HG02610 (cell line): Measurements from ENCODE around the gene SPEG.
A peak's percentile ranks its signal among the peaks of the same experiment; 100 is the strongest.
"Not testable (repeated sequence)": the region's sequence is repeated elsewhere in the genome, so short reads cannot be mapped to it uniquely, and the experiment has no call there.

ENCODE experiments used
- ATAC-seq: cut with Tn5 transposase; IDR thresholded peaks from one replicate; pipeline ENCODE4 v1.9.1; 2021; ENCODE audit warnings: mild to moderate bottlenecking, moderate library complexity; ENCODE audit not compliant: unreplicated experiment

SPEG gene

DNA sequence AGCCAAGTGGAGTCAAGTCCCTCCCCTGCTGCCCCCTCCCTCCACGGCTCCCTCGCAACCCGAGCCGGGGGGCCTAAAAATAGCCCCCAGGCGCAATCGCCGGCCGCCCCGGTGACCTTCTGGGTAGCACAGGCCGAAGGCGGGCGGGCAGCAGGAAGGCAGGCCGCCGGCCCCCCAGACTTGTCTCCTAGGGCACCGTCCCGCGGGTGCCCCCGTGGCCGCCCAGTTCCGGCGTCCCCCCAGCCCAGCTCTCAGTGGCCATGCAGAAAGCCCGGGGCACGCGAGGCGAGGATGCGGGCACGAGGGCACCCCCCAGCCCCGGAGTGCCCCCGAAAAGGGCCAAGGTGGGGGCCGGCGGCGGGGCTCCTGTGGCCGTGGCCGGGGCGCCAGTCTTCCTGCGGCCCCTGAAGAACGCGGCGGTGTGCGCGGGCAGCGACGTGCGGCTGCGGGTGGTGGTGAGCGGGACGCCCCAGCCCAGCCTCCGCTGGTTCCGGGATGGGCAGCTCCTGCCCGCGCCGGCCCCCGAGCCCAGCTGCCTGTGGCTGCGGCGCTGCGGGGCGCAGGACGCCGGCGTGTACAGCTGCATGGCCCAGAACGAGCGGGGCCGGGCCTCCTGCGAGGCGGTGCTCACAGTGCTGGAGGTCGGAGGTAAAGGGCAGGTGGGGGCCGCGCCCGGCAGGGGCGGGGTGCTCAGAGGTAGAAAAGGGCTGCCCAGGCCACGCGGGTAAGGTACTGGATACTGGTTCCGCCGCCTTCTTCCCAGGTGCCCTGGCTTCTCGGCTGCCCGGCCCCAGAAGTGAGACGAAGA, at the start of gene SPEG:
Gene SPEG (plus strand): TSS at position 126 of the 808 bp plus-strand sequence. CDS start 135 bp downstream, at position 261.
- no peak for ATAC-seq

DNA sequence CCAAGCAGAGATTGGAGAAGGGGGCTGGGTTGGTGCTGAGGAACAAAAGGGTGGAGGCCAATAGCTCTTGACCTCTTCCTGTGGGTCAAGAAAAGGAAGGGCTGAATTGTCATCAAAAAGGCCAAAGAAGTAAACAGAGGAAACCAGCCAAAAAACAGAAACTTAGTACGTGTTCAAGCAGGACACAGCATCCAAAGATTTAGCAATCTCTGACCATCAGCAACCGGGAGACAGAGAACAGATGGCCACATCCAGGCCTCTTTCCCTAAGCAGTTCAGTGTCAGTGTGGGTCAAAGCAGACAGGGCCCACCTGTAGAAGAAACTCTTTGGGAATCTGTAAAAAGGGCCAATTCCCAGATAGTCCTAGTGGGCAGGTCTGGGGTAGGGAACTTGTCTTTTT, 49.8 kb upstream of the SPEG start:
- ATAC-seq: no peak

DNA sequence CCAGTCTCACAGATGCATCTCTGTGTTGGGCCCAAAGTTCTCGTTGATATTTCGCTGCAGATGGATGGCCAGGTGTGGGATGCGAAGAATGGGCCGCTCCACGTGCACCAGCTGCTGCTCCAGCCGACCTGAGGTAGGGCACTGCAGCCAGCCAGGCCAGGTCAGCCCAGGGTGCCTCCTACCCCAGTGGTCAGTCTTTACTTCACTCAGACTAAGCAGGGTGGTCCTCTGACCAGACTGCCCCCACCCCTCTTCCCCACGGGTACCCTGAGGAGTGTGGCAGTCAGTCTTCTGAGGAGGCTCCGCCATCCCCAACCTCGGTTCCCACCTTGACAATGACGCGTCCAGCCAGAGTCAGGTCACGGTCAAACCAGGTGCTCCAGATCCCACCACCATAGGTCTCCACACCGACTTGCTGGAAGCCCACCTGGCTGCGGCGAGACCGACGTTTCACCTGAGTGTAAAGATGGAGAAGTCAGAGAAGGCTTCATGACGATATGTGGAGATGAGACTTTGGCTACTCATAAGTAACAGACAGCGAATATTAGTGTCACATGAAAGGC, 48.6 kb upstream of the SPEG start:
- no peak for ATAC-seq

DNA sequence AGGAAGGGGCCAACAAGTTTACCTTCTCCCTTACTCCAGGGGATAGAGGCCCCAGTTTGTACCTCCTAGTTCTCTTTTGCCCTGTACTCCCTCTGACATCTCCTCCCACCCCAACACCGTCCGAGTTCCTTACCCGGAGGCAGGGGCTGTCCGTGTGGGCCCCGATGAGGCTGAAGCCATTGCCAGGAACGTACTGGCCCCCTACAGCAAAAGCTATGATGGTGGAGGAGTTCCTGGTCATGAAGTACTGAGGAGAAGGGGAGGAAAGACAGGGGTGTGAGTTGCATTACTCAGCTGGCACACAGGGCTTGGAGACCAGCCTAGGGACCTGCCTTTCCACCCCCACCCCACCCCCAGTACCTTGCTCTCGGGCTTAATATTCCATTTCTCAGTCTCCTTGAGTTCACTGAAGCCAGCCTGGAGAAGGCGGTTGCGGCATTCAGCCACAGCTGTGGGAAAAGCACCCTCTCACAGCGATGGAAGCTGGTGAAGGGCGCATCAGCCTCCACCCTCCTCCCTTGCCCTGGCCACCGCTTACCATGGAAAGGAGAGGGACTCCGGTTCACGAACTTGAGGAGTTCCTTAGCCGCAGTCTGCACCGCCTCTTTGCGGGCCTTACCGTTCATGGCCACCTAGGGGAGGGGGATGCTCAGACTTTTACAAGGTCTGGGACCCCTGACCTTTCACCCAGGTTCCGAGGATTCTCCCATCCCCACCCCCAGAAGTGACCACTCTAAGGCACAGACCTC, 47.9 kb upstream of the SPEG start:
- ATAC-seq: no peak

DNA sequence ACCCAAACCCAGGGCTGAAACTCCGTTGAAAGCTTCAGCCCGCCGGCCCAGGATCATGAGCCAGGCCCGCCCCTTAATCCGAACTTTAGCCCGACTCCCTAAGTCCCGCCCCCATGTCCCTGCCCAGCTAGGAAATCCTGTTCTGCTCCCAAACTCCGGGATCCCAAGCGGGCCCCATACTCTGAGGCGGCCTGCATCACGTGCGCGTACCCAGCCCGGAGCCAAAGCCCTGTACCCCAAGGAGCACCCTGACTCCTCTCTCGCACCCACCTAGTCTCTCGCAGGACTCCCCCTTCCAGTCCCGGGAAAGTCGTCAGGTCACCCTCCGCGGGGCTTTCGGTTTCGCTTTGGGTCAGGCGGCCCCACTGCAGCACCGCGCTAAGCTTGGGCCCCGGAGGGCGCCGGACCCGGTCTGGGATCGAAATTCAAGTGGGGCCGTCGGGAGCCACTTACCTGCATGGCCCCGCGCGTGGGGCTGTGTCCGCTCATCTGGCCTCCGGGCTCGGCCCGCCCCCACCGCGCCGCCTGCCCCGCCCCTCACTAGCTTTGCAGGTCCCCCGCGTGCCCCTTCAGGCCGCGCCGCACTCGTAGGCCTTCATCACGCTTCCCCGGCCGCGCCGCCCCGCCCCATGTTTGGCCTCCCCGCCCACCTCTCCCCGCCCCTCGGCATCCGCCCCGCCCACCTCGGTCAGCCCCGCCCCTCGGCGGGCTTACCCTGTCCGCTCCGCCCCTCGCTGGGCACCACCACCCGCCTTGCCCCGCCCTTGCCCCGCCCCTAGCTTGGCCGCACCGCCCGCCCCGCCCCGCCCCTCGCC, 47.1 kb upstream of the SPEG start, which contains the start of gene DNPEP:
Gene DNPEP (minus strand): TSS at position 607 of the 815 bp plus-strand sequence. CDS start 118 bp downstream, at position 489.
- peak; percentile 57 for ATAC-seq

DNA sequence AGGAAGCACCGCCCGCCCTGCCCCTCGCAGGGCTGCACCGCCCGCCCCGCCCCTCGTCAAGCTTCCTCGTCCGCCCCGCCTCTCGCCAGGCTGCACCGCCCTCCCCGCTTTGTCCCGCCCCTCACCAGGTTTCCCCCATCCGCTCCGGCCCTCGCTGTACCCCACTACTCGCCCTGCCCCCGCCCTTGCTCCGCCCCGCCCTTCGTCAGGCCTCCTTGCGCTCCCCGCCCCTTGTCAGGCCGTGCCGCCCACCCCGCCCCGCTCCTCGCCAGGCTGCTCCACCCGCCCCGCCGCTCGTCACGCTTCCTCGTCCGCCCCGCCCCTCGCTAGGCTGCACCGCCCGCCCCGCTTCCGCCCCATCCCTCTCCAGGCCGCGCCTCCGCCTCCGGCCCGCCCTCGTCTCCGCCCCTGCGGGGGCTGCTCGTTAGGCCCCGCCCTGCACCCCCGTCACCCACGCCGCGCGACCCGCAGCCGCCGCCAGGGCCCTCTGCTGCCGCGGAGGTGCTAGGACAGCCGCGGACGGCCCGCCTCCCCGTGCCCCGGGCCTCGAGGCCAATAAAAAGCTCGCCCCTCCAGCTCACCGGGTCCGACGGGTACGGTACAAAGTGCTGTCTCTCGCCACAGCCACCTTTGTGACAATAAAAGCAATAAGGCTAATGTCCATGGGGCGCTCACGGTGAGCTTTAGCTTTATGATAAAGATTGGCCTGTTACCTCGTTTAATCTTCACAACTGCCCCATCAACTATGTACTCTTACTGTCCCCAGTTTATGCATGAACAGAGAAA, 46.3 kb upstream of the SPEG start:
- peak; percentile 86 for ATAC-seq

DNA sequence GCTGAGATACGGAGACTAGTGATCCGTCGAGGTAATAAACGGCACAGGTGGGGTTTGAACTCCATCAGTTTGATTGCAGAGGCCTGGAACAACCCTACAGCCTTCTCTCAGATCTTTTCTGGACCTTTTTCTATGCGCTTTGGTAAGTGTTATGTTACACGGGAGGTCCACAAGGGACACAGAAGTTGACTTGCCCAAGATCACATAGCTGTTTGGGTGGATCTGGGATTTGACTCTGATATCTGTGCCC, 45.8 kb upstream of the SPEG start:
- no peak for ATAC-seq

DNA sequence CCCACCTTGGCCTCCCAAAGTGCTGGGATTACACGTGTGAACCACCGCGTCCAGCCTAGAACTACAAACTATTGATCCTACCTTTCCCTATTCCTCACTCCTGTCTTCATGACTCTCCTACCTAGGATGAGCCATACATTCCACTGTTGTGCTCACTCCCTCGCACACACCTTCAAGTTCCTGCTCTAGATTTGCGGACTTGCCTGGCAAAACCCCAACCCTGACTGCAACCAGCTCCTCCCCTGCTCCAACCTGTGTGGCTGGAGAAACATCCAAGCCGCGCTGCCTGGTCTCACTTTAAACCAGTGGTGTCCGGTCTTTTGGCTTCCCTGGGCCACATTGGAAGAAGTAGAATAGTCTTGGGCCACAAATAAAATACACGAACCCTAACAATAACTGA, 41.9 kb upstream of the SPEG start:
- no peak for ATAC-seq

DNA sequence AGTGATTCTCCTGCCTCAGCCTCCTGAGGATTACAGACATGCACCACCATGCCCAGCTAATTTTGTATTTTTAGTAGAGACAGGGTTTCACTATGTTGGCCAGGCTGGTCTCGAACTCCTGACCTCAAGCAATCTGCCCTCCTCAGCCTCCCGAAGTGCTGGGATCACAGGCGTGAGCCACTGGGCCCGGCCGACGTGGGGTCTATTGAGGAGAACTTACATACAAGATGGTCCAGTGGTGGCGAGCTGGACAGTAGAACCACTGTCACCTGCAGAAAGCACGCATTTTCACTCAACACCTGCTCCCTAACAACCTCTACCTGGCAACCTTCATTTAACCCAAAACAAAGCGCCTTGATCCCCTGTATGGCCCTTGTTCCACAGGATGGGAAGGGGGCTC, 39.6 kb upstream of the SPEG start:
- not testable (repeated sequence) for ATAC-seq

DNA sequence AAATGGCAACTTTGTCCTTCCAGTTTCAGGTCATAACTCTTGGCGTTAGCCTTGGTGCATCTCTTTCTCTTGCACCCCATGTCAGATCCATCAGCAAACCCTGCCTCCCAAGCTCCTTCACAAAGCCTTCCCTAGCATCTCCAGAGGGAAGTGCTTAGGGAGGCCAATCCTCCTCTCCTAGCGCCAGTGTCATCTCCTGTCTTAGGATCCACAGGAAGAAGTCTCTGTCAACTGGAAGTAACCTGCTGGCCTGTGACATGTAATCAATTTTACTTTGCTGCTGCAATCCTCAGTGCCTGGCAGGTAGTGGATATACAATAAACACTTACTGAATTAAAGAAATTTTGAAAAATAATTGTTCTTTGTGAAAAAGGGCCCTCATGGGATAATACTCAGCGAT, 39.0 kb upstream of the SPEG start:
- ATAC-seq: no peak

DNA sequence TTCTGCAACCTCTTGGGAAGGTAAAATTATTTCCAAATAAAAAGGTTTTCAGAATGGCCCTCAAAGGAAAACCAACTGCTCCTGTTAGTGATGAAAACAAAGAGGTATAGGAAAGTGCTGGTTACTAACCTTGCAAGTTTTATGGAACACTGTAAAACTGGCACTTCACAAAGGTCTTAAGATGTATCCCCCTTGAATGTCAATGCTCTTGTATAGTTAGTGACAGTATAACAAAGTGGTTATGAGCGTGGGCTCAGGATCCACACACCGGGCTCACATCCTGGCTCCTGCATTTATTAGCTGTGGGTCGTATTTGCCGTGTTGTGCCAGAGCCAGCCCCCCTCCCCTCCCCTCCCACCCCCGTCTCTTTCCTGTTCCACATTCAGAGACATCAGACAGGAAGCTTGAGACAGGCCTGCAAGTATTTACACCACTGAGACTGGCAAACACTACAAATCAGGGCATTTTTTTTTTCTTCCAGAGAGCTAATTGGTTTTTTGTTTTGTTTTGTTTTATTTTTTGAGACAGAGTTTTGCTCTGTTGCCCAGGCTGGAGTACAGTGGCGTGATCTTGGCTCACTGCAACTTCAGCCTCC, 37.7 kb upstream of the SPEG start:
- no peak for ATAC-seq

DNA sequence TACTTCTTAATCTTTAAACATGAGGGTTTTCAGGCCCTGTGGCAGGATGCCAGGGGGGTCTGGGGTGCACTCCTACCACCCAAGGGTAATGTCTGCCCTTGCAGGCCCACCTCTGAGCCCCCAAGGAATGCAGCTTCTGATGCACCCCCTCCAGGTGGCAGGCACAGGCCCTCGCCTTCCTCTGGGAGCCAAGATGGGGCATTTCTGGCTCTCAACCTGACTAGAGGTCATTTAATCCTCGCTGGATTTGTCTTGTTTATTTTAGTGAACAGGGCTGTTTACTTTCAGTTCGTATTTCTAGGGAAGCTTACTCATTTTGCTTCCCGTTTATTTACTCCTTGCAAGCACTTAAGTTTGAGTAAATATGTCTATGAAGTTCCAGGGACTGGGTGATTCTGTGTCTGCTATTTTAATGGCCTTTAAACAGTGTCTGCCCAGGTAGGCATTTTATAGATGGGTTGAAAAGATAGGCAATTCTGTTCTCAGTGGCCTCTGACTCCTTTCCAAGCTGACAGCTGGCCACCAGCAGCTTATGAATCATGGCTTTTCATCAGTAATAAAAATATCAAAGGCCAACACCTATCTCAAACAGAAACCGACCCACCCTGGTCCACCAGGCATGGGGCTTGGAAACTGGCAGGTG, 35.8 kb upstream of the SPEG start:
- no peak for ATAC-seq

DNA sequence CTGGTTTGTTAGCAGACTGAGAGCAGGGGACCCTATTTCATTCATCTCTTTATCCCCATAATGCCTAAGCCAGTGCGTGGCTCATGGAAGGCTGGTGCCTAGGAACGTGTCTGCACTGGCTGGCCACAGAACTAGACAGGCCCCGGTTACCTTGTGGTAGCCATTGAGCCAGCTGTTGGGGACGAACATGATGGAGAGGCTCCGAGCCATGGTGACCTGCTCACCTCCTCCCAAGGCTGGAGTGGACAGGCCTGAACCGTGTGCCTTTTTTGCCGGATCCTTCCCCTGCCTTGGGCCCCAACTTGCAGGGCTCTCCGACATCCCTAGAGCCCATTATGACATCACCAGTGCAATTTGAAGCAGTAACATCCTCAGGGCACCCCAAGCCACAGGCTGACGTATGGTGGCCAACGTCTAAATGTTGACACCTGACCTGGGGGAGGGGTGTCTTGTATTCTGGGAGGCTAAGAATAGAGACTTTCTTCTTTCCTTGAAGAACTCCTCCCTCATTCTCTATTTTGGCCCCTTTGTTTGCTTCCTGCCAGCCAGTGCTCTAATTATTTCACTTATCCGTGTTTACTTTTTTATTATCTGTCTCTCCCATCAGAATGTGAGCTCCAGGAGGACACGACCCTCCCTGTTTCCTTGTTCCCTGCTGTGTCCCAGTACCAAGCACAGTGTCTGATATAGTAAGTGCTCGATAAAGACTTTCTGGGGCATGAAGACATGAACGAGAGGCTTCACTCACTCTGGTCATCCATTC, 34.7 kb upstream of the SPEG start:
- ATAC-seq: no peak

DNA sequence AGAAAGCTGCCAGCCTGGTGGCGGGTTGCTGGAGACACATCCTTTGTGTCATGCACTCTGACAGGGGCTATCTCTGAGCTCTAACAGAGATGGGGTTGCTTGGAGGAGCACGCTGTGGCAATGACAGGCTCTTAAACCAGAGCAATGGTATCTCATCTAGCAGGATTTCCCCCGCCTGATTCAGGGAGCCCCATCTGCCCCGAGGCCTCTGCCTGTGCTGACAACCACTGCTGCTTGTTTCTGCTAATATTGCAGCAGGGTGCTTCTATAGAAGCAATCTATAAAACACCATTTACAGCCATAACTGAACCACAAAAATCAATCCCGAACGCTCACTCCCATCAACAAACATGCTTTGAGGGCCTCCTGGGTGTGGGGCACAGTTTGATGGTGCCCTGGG, 34.1 kb upstream of the SPEG start:
- ATAC-seq: no peak

DNA sequence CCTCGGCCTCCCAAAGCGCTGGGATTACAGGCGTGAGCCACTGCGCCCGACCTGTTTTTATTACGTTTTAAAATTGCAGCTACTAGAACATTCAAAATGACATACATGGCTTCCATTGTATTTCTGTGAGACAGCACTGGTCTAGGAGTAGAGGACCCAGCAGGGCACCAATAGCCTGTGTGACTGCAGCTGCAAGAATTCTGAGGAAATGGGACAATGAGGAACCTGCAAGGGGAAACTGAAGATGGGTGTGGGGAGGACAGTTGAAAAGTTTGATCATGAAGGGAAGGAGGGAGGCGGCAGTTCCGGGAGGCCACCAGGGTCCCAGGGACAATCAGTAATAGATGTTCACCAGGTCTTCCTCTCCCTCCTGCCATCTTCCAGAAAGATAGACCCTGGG, 33.0 kb upstream of the SPEG start:
- ATAC-seq: no peak

DNA sequence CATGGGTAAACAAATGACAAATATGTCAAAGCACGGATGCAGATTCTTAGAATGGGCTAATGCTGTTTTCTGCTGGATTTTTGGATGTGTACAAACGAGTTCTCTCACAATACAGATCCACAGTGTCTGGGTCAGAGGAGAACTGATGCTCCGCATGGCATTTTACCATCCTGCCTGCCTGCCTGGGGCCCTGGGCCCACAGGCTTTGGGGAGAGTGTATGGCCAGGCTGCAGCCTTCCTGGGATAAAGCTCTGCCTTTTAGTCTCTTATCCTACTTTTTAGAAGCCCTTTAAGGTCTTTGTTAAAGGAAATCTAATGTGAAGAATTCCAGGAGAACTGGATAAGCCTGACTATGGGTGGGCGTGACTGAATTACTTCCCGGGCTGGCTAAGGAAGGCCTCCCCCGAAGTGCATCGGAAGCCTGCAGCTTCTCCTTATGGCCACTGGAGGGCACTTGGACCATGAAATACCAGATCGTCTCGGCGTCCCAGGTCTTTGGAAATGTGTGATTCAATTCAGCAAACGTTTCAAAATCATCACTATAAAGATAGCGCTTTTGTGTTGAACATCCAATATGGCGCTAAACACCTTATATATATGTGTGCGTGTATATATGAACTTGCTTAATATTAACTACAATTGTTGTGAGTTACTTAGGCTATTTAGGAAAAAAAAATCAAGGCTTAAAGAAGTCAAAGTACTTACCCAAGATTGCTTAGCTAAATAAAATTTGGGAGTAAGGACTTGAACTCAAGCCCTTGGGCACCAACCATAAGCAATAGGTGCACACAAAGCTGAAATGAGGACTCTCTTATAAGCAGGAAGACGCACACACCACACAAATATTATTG, 31.8 kb upstream of the SPEG start:
- peak; percentile 78 for ATAC-seq

DNA sequence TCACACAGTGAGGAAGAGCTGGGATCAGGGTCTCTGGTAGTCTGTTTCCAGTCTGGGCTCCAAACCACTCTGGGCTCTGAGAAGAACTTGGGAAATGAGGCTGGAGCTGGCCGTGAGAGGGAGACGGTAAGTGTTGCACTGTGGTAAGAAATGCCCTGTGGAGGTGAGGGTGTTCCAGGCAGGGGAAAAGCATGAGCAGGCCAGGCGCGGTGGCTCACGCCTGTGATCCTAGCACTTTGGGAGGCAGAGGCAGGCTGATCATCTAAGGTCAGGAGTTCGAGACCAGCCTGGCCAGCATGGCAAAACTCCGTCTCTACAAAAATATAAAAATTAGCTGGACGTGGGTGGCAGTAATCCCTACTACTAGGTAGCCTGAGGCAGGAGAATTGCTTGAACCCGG, 30.8 kb upstream of the SPEG start:
- ATAC-seq: no peak

DNA sequence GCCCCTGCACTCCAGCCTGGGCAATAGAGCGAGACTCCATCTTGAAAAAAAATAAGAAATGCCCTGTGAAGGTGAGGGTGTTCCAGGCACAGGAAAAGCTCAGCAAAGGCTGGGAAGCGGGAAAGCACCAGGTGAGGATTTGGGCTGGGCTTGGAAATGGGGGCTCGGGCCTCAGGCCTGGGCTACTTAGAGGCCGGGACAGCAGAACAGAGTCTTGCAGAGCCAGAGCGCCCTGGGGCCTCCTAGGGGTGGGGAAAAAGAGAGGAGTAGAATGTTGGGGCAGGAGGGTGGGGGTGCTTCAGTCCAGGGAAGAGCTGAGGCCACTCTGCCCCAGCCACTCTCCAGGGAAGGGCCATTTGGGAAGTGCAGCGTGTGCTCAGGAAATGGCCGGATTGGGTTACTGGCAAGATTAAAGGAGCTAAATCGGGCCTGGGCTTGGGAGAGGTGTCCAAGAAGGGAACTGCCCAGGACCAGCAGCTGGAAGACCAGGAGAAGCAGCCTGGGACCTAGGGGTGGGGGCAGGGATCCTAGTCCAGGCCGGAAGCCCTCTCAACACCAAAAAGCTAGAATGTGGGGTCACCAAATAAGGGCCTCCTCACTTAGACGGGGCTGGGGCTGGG, 30.2 kb upstream of the SPEG start:
- ATAC-seq: no peak
